Amniotic epithelial cell (primary cell): ENCODE measurements around the gene ARHGDIA.
"Not testable (repeated sequence)": the region's sequence is repeated elsewhere in the genome, so short reads cannot be mapped to it uniquely, and the experiment has no call there.

Source experiments
- DNase-seq: peaks from one replicate; pipeline ENCODE4 v3.0.0-alpha.2; 2010; ENCODE audit warnings: low read depth

Gene ARHGDIA

GRCh38 chr17:81842725-81843504 is 28.2 kb downstream of the ARHGDIA start:
- DNase-seq: peak; percentile 80

DNA sequence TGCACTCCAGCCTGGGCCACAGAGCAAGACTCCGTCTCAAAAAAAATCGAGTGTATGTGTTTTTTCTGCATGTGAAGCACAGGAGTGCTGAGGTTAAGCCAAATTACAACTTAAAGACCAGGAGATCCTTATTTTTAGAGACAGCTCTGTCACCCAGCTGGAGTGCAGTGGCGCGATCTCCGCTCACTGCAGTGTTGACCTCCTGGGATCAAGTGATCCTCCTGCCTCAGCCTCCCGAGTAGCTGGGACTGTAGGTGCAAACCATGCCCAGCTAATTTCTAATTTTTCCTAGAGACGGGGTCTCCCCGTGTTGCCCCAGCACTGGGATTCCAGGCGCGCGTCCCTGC is 28.8 kb downstream of the ARHGDIA start:
- DNase-seq: no peak

DNA sequence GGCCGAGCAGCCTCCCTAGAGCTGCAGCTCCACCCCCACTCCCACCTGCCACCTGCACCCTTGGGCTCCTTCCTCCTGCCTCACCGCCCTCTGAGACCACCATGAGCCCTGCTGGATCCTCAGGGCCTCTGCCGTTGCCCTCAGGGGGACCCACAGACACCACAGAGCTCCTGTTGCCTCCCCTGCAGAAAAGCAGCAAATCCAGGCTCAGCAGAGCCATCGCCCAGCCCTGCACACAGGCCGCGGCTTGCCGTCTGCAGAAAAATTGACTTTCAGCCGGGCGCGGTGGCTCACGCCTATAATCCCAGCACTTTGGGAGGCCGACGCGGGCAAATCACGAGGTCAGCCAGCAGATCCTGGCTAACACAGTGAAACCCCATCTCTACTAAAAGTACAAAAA is 29.3 kb downstream of the ARHGDIA start:
- DNase-seq: no peak

DNA sequence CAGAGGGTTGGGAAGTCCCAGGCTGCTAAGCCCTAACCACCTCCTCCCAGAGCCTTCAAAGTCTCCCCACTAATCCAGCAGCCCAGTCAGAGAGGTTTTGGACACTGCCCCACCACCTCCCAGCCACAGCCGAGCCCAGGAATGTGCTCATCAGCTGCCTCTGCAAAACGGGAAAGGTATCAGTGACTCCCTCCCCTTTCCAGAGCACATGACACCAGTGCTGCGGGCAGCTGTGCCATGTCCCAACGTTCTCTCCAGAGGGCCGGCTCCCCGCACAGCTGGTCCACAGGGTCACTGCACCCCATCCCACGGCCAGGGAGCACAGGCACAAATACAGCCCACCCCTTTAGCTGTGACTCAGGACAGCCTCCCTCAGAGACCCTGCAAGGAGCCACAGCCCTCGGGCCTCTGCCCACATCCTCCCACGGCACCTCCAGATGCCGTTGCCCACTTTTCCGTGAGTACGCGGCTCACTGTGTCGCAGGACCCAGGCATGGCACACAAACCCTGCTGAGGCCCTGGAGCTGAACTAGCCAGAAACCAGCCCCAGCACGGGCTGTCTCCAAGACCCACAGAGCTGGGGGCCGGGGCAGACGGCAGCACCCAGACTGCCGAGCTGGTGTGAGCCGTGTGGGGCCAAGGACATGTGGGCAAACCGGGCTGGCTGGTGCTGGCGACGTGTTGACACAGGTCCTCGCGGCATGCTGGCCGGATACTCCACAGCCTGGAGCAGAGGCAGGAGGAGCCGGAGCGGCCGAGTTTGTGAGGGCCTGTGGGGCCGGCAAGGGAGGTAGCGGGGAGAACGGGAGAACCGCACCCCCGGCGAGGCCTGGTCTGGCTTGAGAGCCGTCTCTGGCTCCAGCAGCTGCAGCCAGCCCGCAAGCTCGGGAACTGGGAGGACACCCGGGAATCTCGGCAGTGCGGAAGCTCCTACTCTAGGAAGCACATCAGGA is 30.0 kb downstream of the ARHGDIA start:
- DNase-seq: no peak

DNA sequence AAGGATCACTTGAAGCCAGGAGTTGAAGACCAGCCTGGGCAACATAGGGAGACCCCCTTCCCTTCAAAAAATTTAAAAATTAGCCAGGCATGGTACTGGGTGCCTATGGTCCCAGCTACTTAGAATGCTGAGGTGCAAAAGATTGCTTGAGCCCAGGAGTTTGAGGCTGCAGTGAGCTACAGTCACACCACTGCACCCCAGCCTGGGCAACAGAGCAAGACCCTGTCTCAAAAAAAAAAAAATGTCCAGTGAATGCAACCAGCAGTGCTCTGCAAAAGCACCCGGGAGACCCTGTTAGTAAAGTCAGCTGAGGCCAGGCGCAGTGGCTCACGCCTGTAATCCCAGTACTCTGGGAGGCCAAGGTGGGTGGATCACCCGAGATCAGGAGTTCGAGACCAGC is 31.1 kb downstream of the ARHGDIA start:
- not testable (repeated sequence) for DNase-seq

GRCh38 chr17:81839301-81839700 is 31.8 kb downstream of the ARHGDIA start:
- no peak for DNase-seq

GRCh38 chr17:81838753-81839255 is 32.3 kb downstream of the ARHGDIA start:
- no peak for DNase-seq

GRCh38 chr17:81837641-81838040 is 33.5 kb downstream of the ARHGDIA start:
- no peak for DNase-seq

DNA sequence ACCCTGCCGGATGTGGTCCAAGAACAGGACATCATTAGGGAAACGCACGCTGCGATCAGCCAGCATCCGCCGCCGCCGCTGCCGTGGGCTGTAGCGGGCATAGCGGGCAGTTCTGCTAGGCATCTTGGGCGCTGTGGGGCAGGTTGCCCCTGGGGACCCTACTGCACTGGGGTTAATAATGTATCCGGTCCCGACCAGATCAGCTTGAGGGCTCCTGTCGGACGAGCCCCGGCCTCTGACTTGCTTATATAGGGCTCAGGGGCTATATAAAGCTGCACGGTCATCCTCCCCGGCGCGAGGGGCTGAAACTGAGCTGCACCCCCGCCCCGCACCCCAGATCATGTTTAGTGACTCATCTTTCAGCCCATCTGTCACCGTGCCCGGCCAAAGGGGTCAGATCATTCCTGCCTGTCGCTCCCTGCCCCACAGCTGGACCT is 36.3 kb downstream of the ARHGDIA start, which contains the start of gene PPP1R27:
Gene PPP1R27, minus strand, starts transcription at position 220 of the 437 bp plus-strand sequence. Its CDS starts 97 bp downstream, at position 123.
- no peak for DNase-seq

GRCh38 chr17:81833921-81834830 is 37.0 kb downstream of the ARHGDIA start:
- no peak for DNase-seq

DNA sequence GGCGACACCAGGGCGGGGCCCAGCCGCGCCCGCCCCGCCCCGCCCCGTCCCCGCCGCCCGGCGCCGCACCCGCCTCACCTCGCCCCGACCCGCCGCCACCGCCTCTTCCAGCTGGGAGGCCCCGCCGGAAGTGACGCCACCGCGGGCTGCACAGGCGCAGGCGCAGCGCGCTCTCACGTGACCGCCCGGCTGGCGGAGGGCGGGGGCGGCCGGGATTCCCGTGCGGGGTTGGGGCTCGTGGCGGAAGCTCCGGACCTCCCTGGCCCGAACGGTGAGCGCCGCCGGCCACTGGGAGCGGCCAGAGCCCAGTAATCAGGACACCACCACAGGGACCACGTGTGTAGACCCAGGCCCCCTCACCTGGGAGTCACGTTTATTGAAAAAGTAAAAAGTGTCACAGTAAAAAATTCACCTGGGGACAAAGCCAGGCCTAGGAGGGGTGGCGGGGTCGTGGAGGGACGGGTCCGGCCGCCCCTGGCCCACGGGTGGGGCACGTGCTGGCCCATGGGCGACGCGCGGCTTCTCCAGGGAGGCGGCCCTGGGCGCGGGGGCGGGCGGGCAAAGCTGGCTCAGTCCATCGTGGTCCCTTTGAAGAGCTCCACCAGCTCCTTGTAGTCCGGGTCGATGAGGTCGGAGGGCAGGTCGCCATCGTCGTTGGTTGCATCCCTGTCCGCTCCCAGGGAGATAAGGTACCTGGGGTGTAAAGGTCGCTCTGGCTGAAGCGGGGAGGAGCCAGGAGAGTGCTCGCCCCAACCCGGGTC is 37.8 kb downstream of the ARHGDIA start, which contains the start of gene MCRIP1:
Gene MCRIP1, minus strand, starts transcription at position 132 of the 761 bp plus-strand sequence. CDS start 8,785 bp downstream, outside the sequence.
- peak; percentile 84 for DNase-seq

GRCh38 chr17:81832608-81833159 is 38.5 kb downstream of the ARHGDIA start:
- DNase-seq: no peak

DNA sequence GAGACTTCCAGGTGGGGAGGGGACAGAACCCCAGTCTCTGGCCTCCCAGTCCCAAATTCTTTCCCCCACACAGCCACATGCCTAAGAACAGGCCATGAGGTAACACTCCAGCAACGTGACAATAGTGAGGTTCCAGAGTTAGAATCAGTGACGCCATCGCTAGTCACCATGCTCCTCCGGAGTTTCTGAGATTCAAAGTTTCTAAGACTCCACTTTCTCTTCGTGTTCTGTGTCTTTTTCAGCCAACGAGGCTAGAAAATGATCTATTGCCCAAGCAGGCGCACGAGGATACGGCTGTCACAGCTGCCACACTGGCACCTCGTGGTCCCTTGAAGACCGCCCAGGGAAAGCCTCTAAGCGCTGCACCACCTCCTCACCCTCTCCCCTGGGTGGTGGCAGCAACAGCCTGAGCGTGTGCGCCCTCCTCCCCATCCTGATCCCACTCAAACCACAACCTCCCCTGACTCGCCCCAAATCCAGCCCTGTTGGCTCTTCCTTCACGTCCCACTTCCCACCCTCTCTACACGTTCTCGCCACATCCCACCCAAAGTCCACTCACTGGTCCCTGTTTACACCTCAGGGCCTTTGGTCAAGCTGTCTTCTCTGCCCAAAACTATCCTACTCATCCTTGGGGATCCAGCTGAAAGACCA is 39.1 kb downstream of the ARHGDIA start:
- DNase-seq: no peak

DNA sequence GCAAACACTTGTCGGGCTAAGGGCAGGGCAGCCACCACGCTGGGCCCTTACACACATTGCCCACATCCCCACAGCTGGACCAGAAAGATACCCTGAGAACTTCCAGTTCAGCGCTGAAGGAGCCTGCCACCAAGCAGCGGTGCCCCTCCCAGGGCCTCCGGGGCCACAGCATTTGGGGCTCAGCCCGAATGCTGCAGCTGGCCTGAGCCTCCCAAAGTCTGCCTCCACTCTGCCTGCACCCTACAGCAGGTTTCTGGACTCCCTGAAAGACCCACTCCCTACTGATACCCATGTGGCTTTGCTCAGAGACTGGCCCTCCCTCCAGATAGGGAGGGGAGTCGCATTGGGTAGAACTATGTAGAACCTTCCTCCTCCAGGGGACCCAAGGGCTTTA is 39.6 kb downstream of the ARHGDIA start:
- no peak for DNase-seq

DNA sequence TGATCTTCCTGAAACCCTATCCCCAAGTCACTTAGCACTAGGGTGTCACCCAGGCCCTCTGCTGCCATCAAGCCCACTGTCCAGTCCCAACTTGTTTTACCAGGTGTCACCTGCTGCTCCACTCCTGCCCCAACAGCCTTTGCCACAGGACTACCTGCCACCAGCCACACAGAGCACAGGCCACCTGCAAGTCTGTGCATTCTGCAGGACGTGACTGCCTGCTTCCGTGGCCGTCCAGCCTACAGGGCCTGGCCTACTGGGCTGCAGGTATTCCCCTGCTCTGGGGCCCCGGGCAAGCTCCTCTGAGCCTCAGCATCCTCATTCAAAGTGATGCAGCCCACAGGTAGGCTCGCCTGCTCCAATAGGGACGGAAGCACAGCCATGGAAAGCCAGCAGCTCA is 41.3 kb downstream of the ARHGDIA start:
- no peak for DNase-seq

DNA sequence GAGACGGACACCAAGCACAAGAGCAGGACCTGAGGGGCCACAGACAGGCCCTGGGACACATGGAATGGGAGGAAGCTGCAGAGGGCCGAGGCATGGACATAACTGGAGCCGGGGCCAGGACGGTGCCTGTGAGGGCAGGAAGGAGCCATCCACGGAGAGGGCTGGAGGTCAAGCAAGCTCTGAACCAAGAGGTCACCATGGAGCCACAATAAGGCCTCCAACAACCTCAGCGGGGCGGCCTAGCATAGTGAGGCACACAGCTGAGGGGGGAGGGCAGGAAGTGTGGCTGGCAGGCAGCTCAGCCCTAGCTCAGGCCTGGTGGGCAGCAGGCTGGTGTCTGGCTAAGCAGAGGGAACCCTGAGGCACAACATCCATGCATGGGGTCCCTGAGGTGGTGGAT is 42.5 kb downstream of the ARHGDIA start:
- no peak for DNase-seq

- DNase-seq: no peak
Observed at GRCh38 chr17:81825841-81826466, 45.2 kb downstream of the ARHGDIA start.

GRCh38 chr17:81824595-81824994 is 46.5 kb downstream of the ARHGDIA start:
- DNase-seq: no peak

DNA sequence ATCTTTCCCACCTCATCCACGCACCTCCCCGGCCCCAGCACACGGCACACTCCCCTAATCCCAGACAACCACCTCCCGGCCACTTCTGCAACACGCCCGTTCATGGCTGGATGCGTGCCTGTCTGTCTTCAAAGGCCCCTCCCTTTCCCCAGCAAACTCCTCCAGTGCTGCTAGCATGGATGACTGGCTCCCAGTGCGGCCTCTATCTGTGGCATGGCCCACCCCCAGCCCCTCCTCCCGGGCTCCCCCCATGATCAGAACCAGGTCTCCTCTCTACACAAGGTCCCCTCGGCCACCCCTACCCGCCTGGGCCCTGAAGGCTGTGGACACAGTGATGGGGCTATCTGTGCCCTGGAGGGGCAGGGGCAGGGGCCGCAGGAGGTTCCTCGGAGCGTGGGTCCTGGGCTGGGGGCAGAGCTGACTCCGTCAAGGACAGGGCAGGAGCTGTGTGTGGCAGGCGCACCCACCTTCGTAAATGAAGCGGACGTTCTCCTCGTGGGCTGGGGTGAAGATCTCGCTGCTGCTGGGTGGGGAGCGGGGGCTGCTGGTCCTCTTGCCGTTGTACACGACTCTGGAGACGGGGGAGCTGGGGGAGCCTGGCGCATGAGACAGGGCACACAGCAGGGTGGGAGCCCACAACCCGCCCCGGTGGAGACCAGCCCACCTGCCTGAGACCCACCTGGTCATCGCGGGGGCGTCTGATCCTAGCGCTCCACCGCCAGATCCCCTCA is 47.2 kb downstream of the ARHGDIA start:
- no peak for DNase-seq
